Activated naive CD4-positive, alpha-beta T cell treated with anti-CD3 and anti-CD28 coated beads for 36 hours (primary cell): Measurements from ENCODE around the gene IGSF23. TPM values are rescaled to one million over a fixed set of nuclear protein-coding genes. Genes with fewer than 3 reads are reported as not detected.
A peak's percentile ranks its signal among the peaks of the same experiment; 100 is the strongest.
"Not testable (repeated sequence)": the region's sequence is repeated elsewhere in the genome, so short reads cannot be mapped to it uniquely, and the experiment has no call there.

Experiments
- CTCF ChIA-PET: fragments of 350-600 bp; sonication (Branson Sonifier 250); formaldehyde crosslinking; loops from one replicate; lab custom pipeline; 2021; ENCODE audit warnings: antibody characterized with exemption; lab: Charles Lee
- DNase-seq: peaks from one replicate; pipeline ENCODE4 v3.0.0-alpha.2; 2020
- H3K27ac Mint-ChIP-seq: one replicate; pipeline ENCODE4 v1.8.0; 2021; ENCODE audit warnings: mild to moderate bottlenecking, mixed read lengths
- H3K27me3 Mint-ChIP-seq: one replicate; pipeline ENCODE4 v1.8.0; 2021; ENCODE audit warnings: low read depth, mixed read lengths
- H3K36me3 Mint-ChIP-seq: one replicate; pipeline ENCODE4 v1.8.0; 2021; ENCODE audit warnings: low read depth, mixed read lengths
- H3K4me1 Mint-ChIP-seq: one replicate; pipeline ENCODE4 v1.8.0; 2021; ENCODE audit warnings: low read depth, mixed read lengths
- H3K4me3 Mint-ChIP-seq: one replicate; pipeline ENCODE4 v1.8.0; 2021; ENCODE audit warnings: mild to moderate bottlenecking, moderate library complexity, mixed read lengths
- H3K9me3 Mint-ChIP-seq: one replicate; pipeline ENCODE4 v1.8.0; 2021; ENCODE audit warnings: mixed read lengths
- intact Hi-C: fragments of 100-400 bp; cut with micrococcal nuclease; formaldehyde crosslinking; loops from one replicate; pipeline ENCODE4 v1.15.1; 2023
- microRNA-seq: library from miRNA; unstranded; fragments of <30 nt; microRNA quantifications from one replicate; pipeline ENCODE4 v1.2.0, GENCODE V29; 2022; ENCODE audit warnings: borderline microRNAs expressed, borderline replicate concordance
- total RNA-seq, 2 experiments: library from RNA; stranded (reverse); gene quantifications; one replicate each; pipeline ENCODE4 v1.2.3, GENCODE V29; 2021

IGSF23 gene
- total RNA-seq, 2 experiments from 2014 or later, result not detected

- H3K36me3 Mint-ChIP-seq, result no peaks in the 10 kb centered on the region
- peaks cover 8% of the 10 kb centered on the region for H3K4me1 Mint-ChIP-seq
- CTCF ChIA-PET, result interaction anchor here (1.2 to 1.4 kb wide), 3 partner anchors 42 to 111 kb away, joined by 4 to 5 read pairs (median 5); no protein-coding TSS in a partner anchor
- intact Hi-C loops, result no loop called here
- no peaks in the 10 kb centered on the region for H3K9me3 Mint-ChIP-seq
- no peak overlapping the region for H3K27ac Mint-ChIP-seq
- H3K27me3 Mint-ChIP-seq, result no peaks in the 10 kb centered on the region
- H3K4me3 Mint-ChIP-seq, result no peak overlapping the region
- DNase-seq, result no peak
These were observed 68.8 kb downstream of the IGSF23 start for GRCh38 chr19:44681992-44682790.

DNA sequence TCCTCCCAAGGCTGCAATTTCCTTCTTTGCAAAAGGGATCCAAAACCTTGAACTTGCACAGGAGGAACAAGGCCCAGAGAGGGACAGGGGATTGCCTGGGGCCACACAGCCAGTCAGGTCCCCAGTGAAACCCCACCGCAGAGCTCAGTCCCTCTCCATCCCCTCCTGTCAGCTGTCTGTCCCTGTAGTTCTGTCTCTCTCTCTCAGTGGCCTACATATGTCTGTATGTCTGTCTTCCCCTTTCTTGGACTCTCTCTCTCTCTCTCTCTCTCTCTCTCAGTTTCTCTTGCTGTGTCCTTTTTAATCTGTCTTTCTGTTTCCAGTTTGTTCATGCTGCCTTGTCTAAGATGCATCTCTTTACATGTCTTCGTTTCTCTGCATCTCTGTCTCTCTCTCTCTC, 69.4 kb downstream of the IGSF23 start:
- Mint-ChIP-seq H3K4me3 (no peak overlapping the region), H3K27me3 (peaks cover 1% of the 10 kb centered on the region), H3K9me3 (no peaks in the 10 kb centered on the region), H3K4me1 (peaks cover 8% of the 10 kb centered on the region), H3K27ac (no peak overlapping the region), H3K36me3 (no peaks in the 10 kb centered on the region)
- intact Hi-C loops, result no loop called here
- CTCF ChIA-PET, result interaction anchor here (1.3 to 1.4 kb wide), 2 partner anchors 41 to 112 kb away, joined by 4 to 5 read pairs; no protein-coding TSS in a partner anchor
- DNase-seq, result no peak

- CTCF ChIA-PET, result no interaction called here
- Mint-ChIP-seq H3K9me3 (no peaks in the 10 kb centered on the region), H3K4me1 (peaks cover 8% of the 10 kb centered on the region), H3K36me3 (no peaks in the 10 kb centered on the region), H3K4me3 (no peak overlapping the region), H3K27ac (no peak overlapping the region), H3K27me3 (peaks cover 6% of the 10 kb centered on the region)
- no peak for DNase-seq
- intact Hi-C loops, result no loop called here
These were observed 70.3 kb downstream of the IGSF23 start for GRCh38 chr19:44683434-44684210.

DNA sequence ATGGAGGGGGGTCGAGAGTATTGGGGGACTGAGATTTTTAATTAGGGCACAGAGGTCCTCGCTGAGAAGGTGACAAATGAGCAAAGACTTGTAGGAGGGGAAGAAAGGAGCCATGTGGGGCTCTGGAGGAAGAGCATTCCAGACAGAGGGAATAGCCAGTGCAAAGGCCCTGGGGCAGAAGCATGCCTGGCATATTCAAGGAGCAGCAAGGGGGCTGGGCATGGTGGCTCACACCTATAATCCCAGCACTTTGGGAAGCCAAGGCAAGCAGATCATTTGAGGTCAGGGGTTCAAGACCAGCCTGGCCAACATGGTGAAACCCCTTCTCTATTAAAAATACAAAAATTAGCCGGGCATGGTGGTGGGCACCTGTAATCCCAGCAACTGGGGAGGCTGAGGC, 71.0 kb downstream of the IGSF23 start:
- H3K27me3 Mint-ChIP-seq, H3K9me3 Mint-ChIP-seq, intact Hi-C loops, CTCF ChIA-PET, H3K36me3 Mint-ChIP-seq, H3K27ac Mint-ChIP-seq, DNase-seq, H3K4me3 Mint-ChIP-seq: not testable (repeated sequence)
- peaks cover 13% of the 10 kb centered on the region for H3K4me1 Mint-ChIP-seq

DNA sequence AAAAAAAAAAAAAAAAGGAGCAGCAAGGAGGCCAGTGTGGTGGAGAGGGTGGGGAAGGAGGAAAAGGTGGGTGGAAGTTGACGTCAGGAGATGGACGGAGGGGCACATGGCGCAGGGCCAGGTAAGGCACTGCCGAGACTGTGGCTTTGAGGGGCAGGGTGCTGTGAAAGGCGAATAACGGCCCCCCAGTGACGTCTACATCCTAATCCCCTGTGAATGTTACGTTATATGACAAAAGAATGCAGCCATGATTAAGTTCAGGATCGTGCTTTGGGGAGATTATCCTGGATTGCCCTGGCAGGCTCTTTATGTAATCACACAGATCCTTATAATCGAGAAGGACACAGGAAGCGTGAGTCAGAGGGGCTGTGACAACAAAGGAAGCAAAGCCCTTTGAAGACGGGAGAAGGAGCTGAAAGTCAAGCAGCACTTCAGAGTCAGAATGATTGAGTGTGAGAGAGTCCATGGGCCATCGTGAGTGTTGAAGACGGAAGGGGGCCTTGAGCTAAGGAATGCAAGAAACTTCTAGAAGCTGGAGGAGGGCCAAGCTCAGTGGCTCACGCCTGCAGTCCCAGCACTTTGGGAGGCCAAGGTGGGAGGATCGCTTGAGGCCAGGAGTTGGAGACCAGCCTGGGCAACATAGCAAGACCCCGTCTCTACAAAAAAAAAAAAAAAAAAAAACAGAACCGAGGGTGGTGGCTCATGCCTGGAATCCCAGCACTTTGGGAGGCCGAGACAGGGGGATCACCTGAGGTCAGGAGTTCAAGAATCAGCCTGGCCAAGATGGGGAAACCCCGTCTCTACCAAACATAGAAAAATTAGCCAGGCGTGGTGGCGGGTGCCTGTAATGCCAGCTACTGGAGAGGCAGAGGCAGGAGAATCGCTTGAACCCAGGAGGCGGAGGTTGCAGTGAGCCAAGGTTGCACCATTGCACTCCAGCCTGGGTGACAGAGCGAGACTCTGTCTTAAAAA, 71.8 kb downstream of the IGSF23 start:
- Mint-ChIP-seq H3K27me3 (peaks cover 6% of the 10 kb centered on the region), H3K36me3 (no peaks in the 10 kb centered on the region), H3K4me3 (no peak overlapping the region), H3K4me1 (peaks cover 21% of the 10 kb centered on the region), H3K27ac (no peak overlapping the region), H3K9me3 (no peaks in the 10 kb centered on the region)
- intact Hi-C loops, result no loop called here
- CTCF ChIA-PET, result interaction anchor here (0.9 kb wide), 1 partner anchor 31 kb away, joined by 3 read pairs; no protein-coding TSS in a partner anchor
- peak; percentile 51 for DNase-seq

DNA sequence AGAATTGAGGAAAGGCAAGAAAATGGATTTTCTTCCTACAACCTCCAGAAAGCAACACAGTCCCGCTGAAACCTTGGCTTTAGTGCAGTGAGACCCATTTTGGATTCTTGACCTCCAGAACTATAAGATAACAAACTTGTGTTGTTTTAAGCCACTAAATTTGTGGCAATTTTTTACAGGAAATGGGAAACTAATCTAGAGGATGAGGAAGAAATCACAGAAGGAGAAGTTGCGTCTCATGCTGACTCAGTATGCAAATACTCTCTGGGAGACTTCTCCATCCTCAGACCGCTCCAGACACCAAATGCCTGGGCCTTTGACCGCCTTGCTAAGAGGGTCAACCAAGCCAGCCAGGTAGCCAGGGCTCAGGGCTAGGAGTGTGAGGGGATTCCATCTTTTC, 72.5 kb downstream of the IGSF23 start:
- H3K4me3 Mint-ChIP-seq, result no peak overlapping the region
- CTCF ChIA-PET, result no interaction called here
- peaks cover 21% of the 10 kb centered on the region for H3K4me1 Mint-ChIP-seq
- H3K27ac Mint-ChIP-seq, result no peak overlapping the region
- intact Hi-C loops, result no loop called here
- H3K9me3 Mint-ChIP-seq, result no peaks in the 10 kb centered on the region
- H3K27me3 Mint-ChIP-seq, result peaks cover 6% of the 10 kb centered on the region
- DNase-seq, result no peak
- H3K36me3 Mint-ChIP-seq, result no peaks in the 10 kb centered on the region

Small RNA genes within 50 kb of the gene (microRNA-seq; reads per million reads assigned to microRNA genes)
- gene MIR4531, result not detected

Other genes starting within 250 kb of the IGSF23 start
- under 1 TPM; 0.67 to 0.86 TPM for gene ZNF285, start 212.0 kb upstream of the IGSF23 start, total RNA-seq
- gene ZNF229, start 165.1 kb upstream of the IGSF23 start, total RNA-seq, result under 1 TPM; 0.57 to 0.79 TPM
- gene ZNF180, start 113.0 kb upstream of the IGSF23 start, total RNA-seq, result 1 to 10 TPM; 3.3 to 5.2 TPM
- gene CEACAM20, start 83.9 kb upstream of the IGSF23 start, total RNA-seq, result not detected
- 1 to 10 TPM; 8.9 to 9.8 TPM for gene PVR, start 30.3 kb downstream of the IGSF23 start, total RNA-seq
- gene CEACAM19, start 57.9 kb downstream of the IGSF23 start, total RNA-seq, result under 1 TPM; 0.17 to 0.27 TPM
- gene CEACAM16, start 85.6 kb downstream of the IGSF23 start, total RNA-seq, result not detected
- gene BCL3, start 135.1 kb downstream of the IGSF23 start, total RNA-seq, result 100 to 1,000 TPM in 1 of 2 experiments, 10 to 100 TPM in 1; 92.5 to 104 TPM
- not detected for gene CBLC, start 164.3 kb downstream of the IGSF23 start, total RNA-seq
- not detected for gene BCAM, start 195.5 kb downstream of the IGSF23 start, total RNA-seq
- gene NECTIN2, start 232.7 kb downstream of the IGSF23 start, total RNA-seq, result 1 to 10 TPM in 1 of 2 experiments, under 1 TPM in 1; 0.88 to 1.1 TPM